ENCODE measurements around the gene RABL3.

RABL3 gene

DNA sequence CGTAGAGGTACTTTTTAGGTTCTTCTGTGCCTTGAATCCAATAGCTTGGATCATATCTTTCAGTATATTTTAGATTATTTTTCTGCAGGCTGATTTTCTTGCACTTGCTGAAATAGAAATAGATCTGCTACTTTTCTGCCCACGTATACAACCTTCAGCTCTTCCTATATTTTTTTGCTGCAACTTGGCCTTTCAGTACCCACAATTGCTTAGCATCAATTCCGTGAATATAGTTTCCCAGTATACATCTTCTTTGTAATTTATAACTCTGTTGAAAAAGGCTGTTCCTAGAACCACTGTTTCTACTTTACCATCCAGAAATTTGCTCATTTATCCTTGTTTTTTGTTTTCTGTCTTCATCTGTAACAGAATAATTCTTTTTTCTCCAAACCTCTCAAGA, 36.5 kb upstream of the RABL3 start:
- TF ChIP-seq SNAI2 (CRISPR knock-in tag; IDR thresholded peaks at IDR 0.05) (no peak), TSHZ2 (CRISPR knock-in tag; IDR thresholded peaks at IDR 0.05) (no peak), CSRNP3 (CRISPR knock-in tag; IDR thresholded peaks at IDR 0.05) (no peak), PATZ1 (CRISPR knock-in tag; IDR thresholded peaks at IDR 0.05; ENCODE audit: borderline replicate concordance) (no peak), ZNF565 (CRISPR knock-in tag; conservative IDR thresholded peaks at IDR 0.05; ENCODE audit: low read depth) (no peak), RARB (CRISPR knock-in tag; IDR thresholded peaks at IDR 0.05) (no peak), ISL1 (CRISPR knock-in tag; IDR thresholded peaks at IDR 0.05) (no peak), ZFP3 (CRISPR knock-in tag; IDR thresholded peaks at IDR 0.05) (no peak), PPARA (CRISPR knock-in tag; IDR thresholded peaks at IDR 0.05; ENCODE audit: borderline replicate concordance) (no peak), ARNTL (CRISPR knock-in tag; IDR thresholded peaks at IDR 0.05; ENCODE audit: borderline replicate concordance, low read depth) (no peak), ZNF8 (CRISPR knock-in tag; IDR thresholded peaks at IDR 0.05) (no peak), TOX (CRISPR knock-in tag; IDR thresholded peaks at IDR 0.05; ENCODE audit: borderline replicate concordance) (no peak), ZNF70 (CRISPR knock-in tag; IDR thresholded peaks at IDR 0.05) (no peak), OSR1 (CRISPR knock-in tag; IDR thresholded peaks at IDR 0.05) (no peak), GLIS3 (CRISPR knock-in tag; IDR thresholded peaks at IDR 0.05) (no peak), ESRRG (CRISPR knock-in tag; IDR thresholded peaks at IDR 0.05) (no peak), BACH2 (CRISPR knock-in tag; IDR thresholded peaks at IDR 0.05; ENCODE audit: borderline replicate concordance) (no peak), ZC3H10 (CRISPR knock-in tag; IDR thresholded peaks at IDR 0.05) (no peak), ZFP30 (CRISPR knock-in tag; IDR thresholded peaks at IDR 0.05) (no peak), TCF4 (CRISPR knock-in tag; IDR thresholded peaks at IDR 0.05; ENCODE audit: borderline replicate concordance) (no peak)
- ATAC-seq, result no peak

- no peak for ATAC-seq
- TF ChIP-seq, protein P1, sequence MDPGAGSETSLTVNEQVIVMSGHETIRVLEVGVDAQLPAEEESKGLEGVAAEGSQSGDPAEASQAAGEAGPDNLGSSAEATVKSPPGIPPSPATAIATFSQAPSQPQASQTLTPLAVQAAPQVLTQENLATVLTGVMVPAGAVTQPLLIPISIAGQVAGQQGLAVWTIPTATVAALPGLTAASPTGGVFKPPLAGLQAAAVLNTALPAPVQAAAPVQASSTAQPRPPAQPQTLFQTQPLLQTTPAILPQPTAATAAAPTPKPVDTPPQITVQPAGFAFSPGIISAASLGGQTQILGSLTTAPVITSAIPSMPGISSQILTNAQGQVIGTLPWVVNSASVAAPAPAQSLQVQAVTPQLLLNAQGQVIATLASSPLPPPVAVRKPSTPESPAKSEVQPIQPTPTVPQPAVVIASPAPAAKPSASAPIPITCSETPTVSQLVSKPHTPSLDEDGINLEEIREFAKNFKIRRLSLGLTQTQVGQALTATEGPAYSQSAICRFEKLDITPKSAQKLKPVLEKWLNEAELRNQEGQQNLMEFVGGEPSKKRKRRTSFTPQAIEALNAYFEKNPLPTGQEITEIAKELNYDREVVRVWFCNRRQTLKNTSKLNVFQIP (CRISPR knock-in tag; IDR thresholded peaks at IDR 0.05; ENCODE audit: borderline replicate concordance, low read depth), result no peak
- TF ChIP-seq SNAI2 (CRISPR knock-in tag; IDR thresholded peaks at IDR 0.05) (no peak), ARNTL (CRISPR knock-in tag; IDR thresholded peaks at IDR 0.05; ENCODE audit: borderline replicate concordance, low read depth) (no peak), OSR1 (CRISPR knock-in tag; IDR thresholded peaks at IDR 0.05) (no peak), ZNF565 (CRISPR knock-in tag; conservative IDR thresholded peaks at IDR 0.05; ENCODE audit: low read depth) (no peak), RARB (CRISPR knock-in tag; IDR thresholded peaks at IDR 0.05) (no peak), GLIS3 (CRISPR knock-in tag; IDR thresholded peaks at IDR 0.05) (no peak), CSRNP3 (CRISPR knock-in tag; IDR thresholded peaks at IDR 0.05) (no peak), ZNF70 (CRISPR knock-in tag; IDR thresholded peaks at IDR 0.05) (no peak), ISL1 (CRISPR knock-in tag; IDR thresholded peaks at IDR 0.05) (no peak), TCF4 (CRISPR knock-in tag; IDR thresholded peaks at IDR 0.05; ENCODE audit: borderline replicate concordance) (no peak), PATZ1 (CRISPR knock-in tag; IDR thresholded peaks at IDR 0.05; ENCODE audit: borderline replicate concordance) (no peak)
These were observed 33.1 kb upstream of the RABL3 start for GRCh38 chr3:120775411-120775810.

Measured in SK-N-SH treated with all-trans-retinoic acid at 6 μM for 48 hours (cell line).